ENCODE results near the gene ELOB. TPM values are rescaled to one million over a fixed set of nuclear protein-coding genes. Genes with fewer than 3 reads are reported as not detected.

Gene ELOB
- total RNA-seq, 5 donors from 2014 or later (not counting 1 experiment from before 2014, with no cell fraction given), result 71.8 to 153 (median 131) TPM

DNA sequence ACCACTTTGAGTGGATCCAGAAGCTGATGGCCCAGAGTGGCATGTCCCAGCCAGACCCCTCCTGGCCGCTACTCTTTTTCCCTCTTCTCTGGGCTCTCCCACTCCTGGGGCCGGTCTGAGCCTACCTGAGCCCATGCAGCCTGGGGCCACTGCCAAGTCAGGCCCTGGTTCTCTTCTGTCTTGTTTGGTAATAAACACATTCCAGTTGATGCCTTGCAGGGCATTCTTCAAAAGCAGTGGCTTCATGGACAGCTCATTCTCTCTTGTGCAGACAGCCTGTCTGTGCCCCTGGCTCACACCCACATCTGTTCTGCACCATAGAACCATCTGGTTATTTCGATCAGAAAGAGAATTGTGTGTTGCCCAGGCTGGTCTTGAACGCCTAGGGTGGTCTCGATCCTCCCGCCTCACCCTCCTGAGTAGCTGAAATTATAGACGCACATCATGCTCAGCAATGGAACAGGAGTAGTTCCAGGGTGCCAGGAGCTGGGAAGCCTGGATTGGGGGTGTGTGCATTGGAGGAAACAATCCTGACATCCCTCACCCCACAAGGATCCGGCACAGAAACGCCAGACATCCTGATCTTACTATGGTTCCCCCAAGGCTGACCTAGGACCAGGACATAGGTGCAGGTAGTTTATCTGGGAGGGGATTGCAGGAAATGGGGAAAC lies 44.5 kb upstream of the ELOB start:
- H3K36me3 ChIP-seq (ENCODE audit: control insufficient read depth in 2 of 2, extremely low read depth in 1 of 2, insufficient read depth in 1 of 2, low read length in 1 of 2), result no peaks in the 10 kb centered on the region
- no peak overlapping the region for H3K27ac ChIP-seq (ENCODE audit: low read length)
- H3K9me3 Mint-ChIP-seq, result no peaks in the 10 kb centered on the region
- no peak overlapping the region for H3K4me3 ChIP-seq (ENCODE audit: control insufficient read depth in 1 of 2, extremely low read depth in 1 of 2, low read length in 1 of 2)
- CTCF ChIA-PET, result no interaction called here
- no peaks in the 10 kb centered on the region for H3K36me3 Mint-ChIP-seq
- ATAC-seq (replicated peaks in 1 of 4), result no peak
- H3K4me1 ChIP-seq (ENCODE audit: control insufficient read depth in 1 of 2, extremely low read depth in 1 of 2, insufficient read depth in 2 of 2, low read length in 2 of 2), result peaks cover 0 to 3% of the 10 kb centered on the region in 2 experiments
- no peak for DNase-seq
- POLR2A ChIA-PET, result no interaction called here
- no peak overlapping the region for H3K4me3 Mint-ChIP-seq
- H3K27me3 ChIP-seq (replicated peaks in 1 of 2; ENCODE audit: control insufficient read depth in 2 of 2, extremely low read depth in 1 of 2, insufficient read depth in 2 of 2, low read length in 1 of 2), result peaks cover 0 to 28% of the 10 kb centered on the region in 2 experiments
- H3K4me1 Mint-ChIP-seq, result no peaks in the 10 kb centered on the region
- H3K27ac Mint-ChIP-seq, result no peak overlapping the region
- H3K9me3 ChIP-seq, result no peaks in the 10 kb centered on the region
- H3K27me3 Mint-ChIP-seq, result peaks cover 0 to 7% of the 10 kb centered on the region in 2 donors
- WGBS (ENCODE audit: insufficient coverage), result 58% methylated on average over 3 of the region's 9 CpGs

DNA sequence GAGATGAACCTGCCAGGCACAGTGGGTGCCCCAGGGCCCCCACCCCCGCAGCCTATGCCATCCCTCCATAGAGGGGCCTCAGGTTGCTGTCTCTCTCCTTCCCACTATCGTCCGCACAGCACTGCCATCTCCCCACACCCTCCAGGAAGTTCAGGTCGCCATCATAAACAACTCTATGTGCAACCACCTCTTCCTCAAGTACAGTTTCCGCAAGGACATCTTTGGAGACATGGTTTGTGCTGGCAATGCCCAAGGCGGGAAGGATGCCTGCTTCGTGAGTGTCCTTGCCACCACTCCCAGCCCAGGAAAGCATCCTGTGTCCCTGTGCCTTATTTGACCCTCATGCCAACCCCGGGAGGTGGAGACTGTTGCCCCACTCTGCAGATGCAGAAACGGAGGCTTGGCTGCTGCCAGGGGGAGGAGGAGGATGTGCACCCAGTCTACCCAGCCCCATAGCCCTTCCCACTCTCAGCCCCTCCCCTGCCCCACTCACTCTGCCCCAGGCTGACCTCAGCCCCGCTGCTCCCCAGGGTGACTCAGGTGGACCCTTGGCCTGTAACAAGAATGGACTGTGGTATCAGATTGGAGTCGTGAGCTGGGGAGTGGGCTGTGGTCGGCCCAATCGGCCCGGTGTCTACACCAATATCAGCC lies 43.9 kb upstream of the ELOB start:
- H3K4me1 Mint-ChIP-seq, result no peaks in the 10 kb centered on the region
- Histone ChIP-seq H3K4me3 (ENCODE audit: control insufficient read depth in 1 of 2, extremely low read depth in 1 of 2, low read length in 1 of 2) (no peak overlapping the region), H3K9me3 (no peaks in the 10 kb centered on the region), H3K36me3 (ENCODE audit: control insufficient read depth in 2 of 2, extremely low read depth in 1 of 2, insufficient read depth in 1 of 2, low read length in 1 of 2) (no peaks in the 10 kb centered on the region), H3K27ac (ENCODE audit: low read length) (no peak overlapping the region), H3K4me1 (ENCODE audit: control insufficient read depth in 1 of 2, extremely low read depth in 1 of 2, insufficient read depth in 2 of 2, low read length in 2 of 2) (peaks cover 0 to 5% of the 10 kb centered on the region in 2 experiments), H3K27me3 (replicated peaks in 1 of 2; ENCODE audit: control insufficient read depth in 2 of 2, extremely low read depth in 1 of 2, insufficient read depth in 2 of 2, low read length in 1 of 2) (peaks cover 0 to 31% of the 10 kb centered on the region in 2 experiments)
- ChIA-PET CTCF (no interaction called here), POLR2A (no interaction called here)
- H3K4me3 Mint-ChIP-seq, result no peak overlapping the region
- H3K27me3 Mint-ChIP-seq, result peaks cover 0 to 9% of the 10 kb centered on the region in 2 donors
- 74% methylated on average over 6 of the region's 14 CpGs for WGBS (ENCODE audit: insufficient coverage)
- no peaks in the 10 kb centered on the region for H3K36me3 Mint-ChIP-seq
- no peak overlapping the region for H3K27ac Mint-ChIP-seq
- no peak for DNase-seq
- ATAC-seq (replicated peaks in 1 of 4), result no peak
- H3K9me3 Mint-ChIP-seq, result no peaks in the 10 kb centered on the region

DNA sequence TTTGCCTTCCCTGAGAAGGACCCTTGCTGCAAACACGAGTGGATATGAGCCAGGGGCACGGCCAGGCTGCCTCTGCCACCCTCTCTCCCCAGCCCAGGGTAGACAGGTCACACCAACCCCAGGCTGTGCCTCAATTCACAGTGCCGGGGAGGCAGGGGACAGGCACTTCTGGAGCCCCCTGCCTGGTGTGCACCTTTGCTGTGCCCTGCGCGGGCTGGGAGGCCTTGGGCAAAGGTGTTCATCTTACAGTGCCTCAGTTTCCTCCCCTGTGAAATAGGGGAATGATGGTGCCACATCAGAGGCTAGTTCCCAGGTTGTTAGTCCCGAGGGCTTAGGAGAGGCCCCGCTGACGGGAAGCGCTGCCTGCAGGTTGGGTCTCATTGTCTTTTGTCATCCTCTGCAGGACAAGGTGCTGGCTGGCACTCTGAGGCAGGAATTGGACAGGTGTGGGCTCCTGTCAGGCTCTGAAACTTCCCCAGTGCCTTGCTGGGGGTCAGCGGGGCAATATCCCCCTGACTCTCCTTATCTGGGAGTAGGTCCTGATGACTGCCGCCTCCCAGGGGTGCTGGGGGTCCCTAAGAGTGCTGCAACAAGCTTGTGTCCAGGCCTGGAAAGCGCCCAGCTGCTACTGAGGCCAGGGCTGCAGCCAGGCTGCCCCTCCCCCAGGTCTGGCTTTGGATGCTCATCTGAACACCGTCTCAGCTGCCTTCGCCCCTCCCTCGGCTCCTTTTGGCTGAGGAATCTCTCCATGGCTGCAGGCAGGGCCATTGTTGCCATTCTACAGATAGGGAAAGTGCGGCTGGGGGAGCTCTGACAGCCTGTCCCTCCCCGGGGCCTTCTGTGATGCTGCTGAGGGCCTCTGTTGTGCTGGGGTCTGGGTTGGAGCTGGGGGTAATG lies 43.1 kb upstream of the ELOB start:
- no peak for ATAC-seq (replicated peaks in 1 of 4)
- H3K27ac ChIP-seq (ENCODE audit: low read length), result no peak overlapping the region
- DNase-seq, result no peak
- peaks cover 0 to 9% of the 10 kb centered on the region in 2 donors for H3K27me3 Mint-ChIP-seq
- CTCF ChIA-PET, result no interaction called here
- no peak overlapping the region for H3K4me3 Mint-ChIP-seq
- H3K36me3 ChIP-seq (ENCODE audit: control insufficient read depth in 2 of 2, extremely low read depth in 1 of 2, insufficient read depth in 1 of 2, low read length in 1 of 2), result no peaks in the 10 kb centered on the region
- peaks cover 0 to 5% of the 10 kb centered on the region in 2 experiments for H3K4me1 ChIP-seq (ENCODE audit: control insufficient read depth in 1 of 2, extremely low read depth in 1 of 2, insufficient read depth in 2 of 2, low read length in 2 of 2)
- WGBS (ENCODE audit: insufficient coverage), result 84% methylated on average over 14 of the region's 17 CpGs
- peaks cover 0 to 28% of the 10 kb centered on the region in 2 experiments for H3K27me3 ChIP-seq (replicated peaks in 1 of 2; ENCODE audit: control insufficient read depth in 2 of 2, extremely low read depth in 1 of 2, insufficient read depth in 2 of 2, low read length in 1 of 2)
- H3K4me1 Mint-ChIP-seq, result no peaks in the 10 kb centered on the region
- H3K4me3 ChIP-seq (ENCODE audit: control insufficient read depth in 1 of 2, extremely low read depth in 1 of 2, low read length in 1 of 2), result no peak overlapping the region
- no peaks in the 10 kb centered on the region for H3K9me3 ChIP-seq
- no peaks in the 10 kb centered on the region for H3K36me3 Mint-ChIP-seq
- H3K27ac Mint-ChIP-seq, result no peak overlapping the region
- POLR2A ChIA-PET, result no interaction called here
- no peaks in the 10 kb centered on the region for H3K9me3 Mint-ChIP-seq

DNA sequence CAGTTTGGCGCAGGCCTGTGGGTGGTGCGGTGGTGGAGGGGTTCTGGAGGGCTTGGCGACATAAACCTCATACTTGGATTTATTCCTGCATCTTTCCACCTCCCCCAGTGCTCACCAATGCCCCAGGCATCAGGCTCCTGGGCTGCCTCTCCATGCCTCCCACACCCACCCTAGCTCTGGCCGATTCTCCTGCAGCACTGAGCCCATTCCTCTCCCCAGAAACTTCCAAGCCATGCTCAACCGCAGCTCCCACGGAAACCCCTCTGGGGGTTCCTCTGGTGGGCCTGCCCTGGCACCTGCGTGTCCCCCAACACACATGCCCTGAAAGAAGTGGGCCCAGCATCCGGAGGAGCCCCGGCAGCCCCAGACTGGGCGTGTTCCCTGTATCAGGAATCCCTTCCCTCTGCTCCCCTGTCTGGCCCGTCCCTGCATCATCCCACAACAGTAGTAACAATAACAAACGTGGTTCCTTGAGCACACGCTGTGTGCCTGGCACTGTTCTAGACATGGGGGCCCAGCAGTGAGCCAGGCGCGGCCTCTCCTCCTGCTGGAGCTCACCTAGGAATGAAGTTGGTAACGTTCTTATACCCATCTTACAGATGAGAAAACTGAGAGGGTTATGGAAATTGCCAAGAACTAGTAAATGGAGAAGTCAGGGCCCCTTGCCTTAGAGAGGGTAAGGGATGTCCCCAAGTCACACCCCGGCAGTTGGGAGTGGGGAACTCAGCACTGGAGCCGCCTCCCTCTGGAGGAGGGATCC lies 42.3 kb upstream of the ELOB start:
- no peaks in the 10 kb centered on the region for H3K36me3 ChIP-seq (ENCODE audit: control insufficient read depth in 2 of 2, extremely low read depth in 1 of 2, insufficient read depth in 1 of 2, low read length in 1 of 2)
- WGBS (ENCODE audit: insufficient coverage), result 83% methylated on average over 8 of the region's 18 CpGs
- no peak overlapping the region for H3K4me3 ChIP-seq (ENCODE audit: control insufficient read depth in 1 of 2, extremely low read depth in 1 of 2, low read length in 1 of 2)
- H3K4me1 Mint-ChIP-seq, result no peaks in the 10 kb centered on the region
- no peak overlapping the region for H3K27ac Mint-ChIP-seq
- H3K27me3 Mint-ChIP-seq, result peaks cover 0 to 13% of the 10 kb centered on the region in 2 donors
- peaks cover 0 to 5% of the 10 kb centered on the region in 2 experiments for H3K4me1 ChIP-seq (ENCODE audit: control insufficient read depth in 1 of 2, extremely low read depth in 1 of 2, insufficient read depth in 2 of 2, low read length in 2 of 2)
- H3K9me3 Mint-ChIP-seq, result no peaks in the 10 kb centered on the region
- ATAC-seq (replicated peaks in 1 of 4) (no peak), DNase-seq (no peak)
- no peak overlapping the region for H3K27ac ChIP-seq (ENCODE audit: low read length)
- no peaks in the 10 kb centered on the region for H3K36me3 Mint-ChIP-seq
- ChIA-PET POLR2A (no interaction called here), CTCF (no interaction called here)
- H3K27me3 ChIP-seq (replicated peaks in 1 of 2; ENCODE audit: control insufficient read depth in 2 of 2, extremely low read depth in 1 of 2, insufficient read depth in 2 of 2, low read length in 1 of 2), result peaks cover 0 to 36% of the 10 kb centered on the region in 2 experiments
- H3K4me3 Mint-ChIP-seq, result no peak overlapping the region
- H3K9me3 ChIP-seq, result no peaks in the 10 kb centered on the region

DNA sequence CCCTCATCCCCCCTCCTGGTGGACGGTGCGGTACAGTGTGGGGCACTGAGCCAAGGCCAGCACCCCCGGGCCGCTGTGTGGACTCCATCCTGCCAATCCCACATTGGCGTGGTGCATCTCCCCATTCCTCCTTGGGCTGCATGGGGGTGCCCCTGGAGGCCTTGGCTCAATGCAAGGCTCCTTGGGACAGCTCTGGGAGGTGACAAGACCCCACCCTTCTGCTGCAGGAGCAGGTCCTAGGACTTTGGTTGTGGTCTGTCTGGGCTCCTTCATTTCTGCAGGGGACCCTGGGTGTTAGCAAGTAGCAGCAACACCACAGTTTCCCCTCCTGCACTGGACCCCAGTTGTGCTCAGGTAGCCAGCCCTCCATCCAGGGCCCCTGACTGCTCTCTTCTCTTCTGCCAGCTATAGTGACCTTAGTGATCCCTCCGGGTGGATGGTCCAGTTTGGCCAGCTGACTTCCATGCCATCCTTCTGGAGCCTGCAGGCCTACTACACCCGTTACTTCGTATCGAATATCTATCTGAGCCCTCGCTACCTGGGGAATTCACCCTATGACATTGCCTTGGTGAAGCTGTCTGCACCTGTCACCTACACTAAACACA lies 41.3 kb upstream of the ELOB start:
- POLR2A ChIA-PET, result no interaction called here
- Mint-ChIP-seq H3K36me3 (no peaks in the 10 kb centered on the region), H3K4me1 (no peaks in the 10 kb centered on the region), H3K27ac (no peak overlapping the region), H3K9me3 (no peaks in the 10 kb centered on the region), H3K27me3 (peaks cover 0 to 16% of the 10 kb centered on the region in 2 donors), H3K4me3 (peak overlapping the region in 1 of 3 donors; percentile 31)
- peaks cover 0 to 39% of the 10 kb centered on the region in 2 experiments for H3K27me3 ChIP-seq (replicated peaks in 1 of 2; ENCODE audit: control insufficient read depth in 2 of 2, extremely low read depth in 1 of 2, insufficient read depth in 2 of 2, low read length in 1 of 2)
- no peaks in the 10 kb centered on the region for H3K36me3 ChIP-seq (ENCODE audit: control insufficient read depth in 2 of 2, extremely low read depth in 1 of 2, insufficient read depth in 1 of 2, low read length in 1 of 2)
- DNase-seq (no peak), ATAC-seq (replicated peaks in 1 of 4) (no peak)
- H3K9me3 ChIP-seq, result no peaks in the 10 kb centered on the region
- H3K4me3 ChIP-seq (ENCODE audit: control insufficient read depth in 1 of 2, extremely low read depth in 1 of 2, low read length in 1 of 2), result no peak overlapping the region
- no peak overlapping the region for H3K27ac ChIP-seq (ENCODE audit: low read length)
- H3K4me1 ChIP-seq (ENCODE audit: control insufficient read depth in 1 of 2, extremely low read depth in 1 of 2, insufficient read depth in 2 of 2, low read length in 2 of 2), result peaks cover 0 to 5% of the 10 kb centered on the region in 2 experiments
- WGBS (ENCODE audit: insufficient coverage), result 92% methylated on average over 8 of the region's 10 CpGs
- CTCF ChIA-PET, result no interaction called here
